Liver (tissue), 3 donors: ENCODE data around the gene SPTBN1.

Experiments
- EGR1 ChIP-seq, 2 donors: IDR thresholded peaks; 2 replicates each; pipeline ENCODE4 v1.6.1; 2016 to 2018; ENCODE audit warnings: antibody characterized with exemption in 2 of 2, low read depth in 2 of 2
- FOXA1 ChIP-seq: IDR thresholded peaks from 2 replicates; pipeline ENCODE4 v1.6.1; 2016; ENCODE audit warnings: antibody characterized with exemption
- HNF4G ChIP-seq: IDR thresholded peaks from 2 replicates; pipeline ENCODE4 v1.6.1; 2016; ENCODE audit warnings: antibody characterized with exemption
- JUND ChIP-seq, 2 donors: IDR thresholded peaks; 2 replicates each; pipeline ENCODE4 v1.6.1; 2016; ENCODE audit warnings: antibody characterized with exemption in 2 of 2
- NR2F2 ChIP-seq: IDR thresholded peaks from 2 replicates; pipeline ENCODE4 v1.6.1; 2016; ENCODE audit warnings: antibody characterized with exemption
- RAD21 ChIP-seq, 2 donors: IDR thresholded peaks; 2 replicates each; pipeline ENCODE4 v1.6.1; 2016; ENCODE audit warnings: antibody characterized with exemption in 2 of 2, mild to moderate bottlenecking in 2 of 2
- SP1 ChIP-seq: IDR thresholded peaks from 2 replicates; pipeline ENCODE4 v1.6.1; 2018; ENCODE audit warnings: antibody characterized with exemption, mild to moderate bottlenecking
- TAF1 ChIP-seq: conservative IDR thresholded peaks from 2 replicates; pipeline ENCODE4 v1.6.1; 2016; ENCODE audit warnings: antibody characterized with exemption, mild to moderate bottlenecking
- YY1 ChIP-seq: IDR thresholded peaks from 2 replicates; pipeline ENCODE4 v1.6.1; 2016; ENCODE audit warnings: antibody characterized with exemption, mild to moderate bottlenecking
- TF ChIP-seq, protein P1 (sequence below): fragments of 150-350 bp; IDR thresholded peaks from 2 replicates; pipeline ENCODE4 v1.5.1; 2017; ENCODE audit warnings: improper control_type of control experiment, low read depth, low read length; ENCODE audit not compliant: missing input control
- TF ChIP-seq, protein P2 (sequence below): IDR thresholded peaks from 2 replicates; pipeline ENCODE4 v1.6.1; 2016; ENCODE audit warnings: antibody characterized with exemption
- TF ChIP-seq, protein P3 (sequence below): IDR thresholded peaks from 2 replicates; pipeline ENCODE4 v1.6.1; 2016; ENCODE audit warnings: antibody characterized with exemption
- TF ChIP-seq, protein P4 (sequence below): IDR thresholded peaks from 2 replicates; pipeline ENCODE4 v1.6.1; 2016; ENCODE audit warnings: antibody characterized with exemption, mild to moderate bottlenecking
- donor health status: healthy.
- donor health status: healthy.

DNA sequence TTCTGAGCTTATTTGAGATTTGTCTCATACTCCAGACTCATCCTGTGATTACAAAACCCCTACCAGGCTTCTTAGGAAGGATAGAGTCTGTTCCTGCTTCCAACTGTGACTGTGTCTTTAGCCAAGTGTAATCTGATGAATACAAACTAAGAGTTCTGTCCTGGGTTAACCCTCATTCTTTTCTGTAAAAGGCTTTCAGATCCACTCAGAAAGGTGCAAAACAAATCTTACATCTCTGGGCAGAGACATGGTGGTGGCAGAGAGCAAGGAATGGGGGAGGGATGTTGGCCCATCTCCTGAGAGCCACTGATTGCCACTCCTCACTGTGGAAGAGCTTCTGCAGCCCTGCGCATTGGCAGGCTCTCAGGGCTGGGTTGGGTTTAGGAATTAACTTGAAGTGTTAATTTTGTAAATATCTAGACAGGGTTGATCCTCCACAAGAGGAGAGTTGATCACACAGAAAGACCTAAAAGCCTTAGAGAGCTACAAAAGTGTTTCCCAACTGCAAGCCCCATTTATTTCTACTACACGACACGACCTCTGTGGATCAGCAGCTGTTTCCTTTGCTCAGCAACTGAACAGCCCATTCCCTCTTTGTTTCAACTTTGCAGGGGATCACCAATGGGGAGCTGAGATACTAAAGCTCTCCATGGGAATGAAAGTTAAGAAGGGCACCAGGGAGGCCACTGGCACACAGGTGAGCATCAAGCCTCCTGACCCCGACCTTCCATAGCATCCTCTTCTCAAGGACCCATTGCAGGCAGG is 23.7 kb upstream of the SPTBN1 start:
- TF ChIP-seq, protein P1, sequence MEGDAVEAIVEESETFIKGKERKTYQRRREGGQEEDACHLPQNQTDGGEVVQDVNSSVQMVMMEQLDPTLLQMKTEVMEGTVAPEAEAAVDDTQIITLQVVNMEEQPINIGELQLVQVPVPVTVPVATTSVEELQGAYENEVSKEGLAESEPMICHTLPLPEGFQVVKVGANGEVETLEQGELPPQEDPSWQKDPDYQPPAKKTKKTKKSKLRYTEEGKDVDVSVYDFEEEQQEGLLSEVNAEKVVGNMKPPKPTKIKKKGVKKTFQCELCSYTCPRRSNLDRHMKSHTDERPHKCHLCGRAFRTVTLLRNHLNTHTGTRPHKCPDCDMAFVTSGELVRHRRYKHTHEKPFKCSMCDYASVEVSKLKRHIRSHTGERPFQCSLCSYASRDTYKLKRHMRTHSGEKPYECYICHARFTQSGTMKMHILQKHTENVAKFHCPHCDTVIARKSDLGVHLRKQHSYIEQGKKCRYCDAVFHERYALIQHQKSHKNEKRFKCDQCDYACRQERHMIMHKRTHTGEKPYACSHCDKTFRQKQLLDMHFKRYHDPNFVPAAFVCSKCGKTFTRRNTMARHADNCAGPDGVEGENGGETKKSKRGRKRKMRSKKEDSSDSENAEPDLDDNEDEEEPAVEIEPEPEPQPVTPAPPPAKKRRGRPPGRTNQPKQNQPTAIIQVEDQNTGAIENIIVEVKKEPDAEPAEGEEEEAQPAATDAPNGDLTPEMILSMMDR = no peak
- TF ChIP-seq SP1 (no peak), FOXA1 (no peak), TAF1 (no peak), YY1 (no peak), EGR1 (IDR thresholded peaks at IDR 0.05; ENCODE audit: low read depth in 2 of 2) (no peak), RAD21 (IDR thresholded peaks at IDR 0.05) (no peak), HNF4G (no peak), NR2F2 (no peak), JUND (IDR thresholded peaks at IDR 0.05) (no peak)
- TF ChIP-seq, protein P2, sequence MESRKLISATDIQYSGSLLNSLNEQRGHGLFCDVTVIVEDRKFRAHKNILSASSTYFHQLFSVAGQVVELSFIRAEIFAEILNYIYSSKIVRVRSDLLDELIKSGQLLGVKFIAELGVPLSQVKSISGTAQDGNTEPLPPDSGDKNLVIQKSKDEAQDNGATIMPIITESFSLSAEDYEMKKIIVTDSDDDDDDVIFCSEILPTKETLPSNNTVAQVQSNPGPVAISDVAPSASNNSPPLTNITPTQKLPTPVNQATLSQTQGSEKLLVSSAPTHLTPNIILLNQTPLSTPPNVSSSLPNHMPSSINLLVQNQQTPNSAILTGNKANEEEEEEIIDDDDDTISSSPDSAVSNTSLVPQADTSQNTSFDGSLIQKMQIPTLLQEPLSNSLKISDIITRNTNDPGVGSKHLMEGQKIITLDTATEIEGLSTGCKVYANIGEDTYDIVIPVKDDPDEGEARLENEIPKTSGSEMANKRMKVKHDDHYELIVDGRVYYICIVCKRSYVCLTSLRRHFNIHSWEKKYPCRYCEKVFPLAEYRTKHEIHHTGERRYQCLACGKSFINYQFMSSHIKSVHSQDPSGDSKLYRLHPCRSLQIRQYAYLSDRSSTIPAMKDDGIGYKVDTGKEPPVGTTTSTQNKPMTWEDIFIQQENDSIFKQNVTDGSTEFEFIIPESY = no peak
- TF ChIP-seq, protein P3, sequence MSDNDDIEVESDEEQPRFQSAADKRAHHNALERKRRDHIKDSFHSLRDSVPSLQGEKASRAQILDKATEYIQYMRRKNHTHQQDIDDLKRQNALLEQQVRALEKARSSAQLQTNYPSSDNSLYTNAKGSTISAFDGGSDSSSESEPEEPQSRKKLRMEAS = no peak
- TF ChIP-seq, protein P4, sequence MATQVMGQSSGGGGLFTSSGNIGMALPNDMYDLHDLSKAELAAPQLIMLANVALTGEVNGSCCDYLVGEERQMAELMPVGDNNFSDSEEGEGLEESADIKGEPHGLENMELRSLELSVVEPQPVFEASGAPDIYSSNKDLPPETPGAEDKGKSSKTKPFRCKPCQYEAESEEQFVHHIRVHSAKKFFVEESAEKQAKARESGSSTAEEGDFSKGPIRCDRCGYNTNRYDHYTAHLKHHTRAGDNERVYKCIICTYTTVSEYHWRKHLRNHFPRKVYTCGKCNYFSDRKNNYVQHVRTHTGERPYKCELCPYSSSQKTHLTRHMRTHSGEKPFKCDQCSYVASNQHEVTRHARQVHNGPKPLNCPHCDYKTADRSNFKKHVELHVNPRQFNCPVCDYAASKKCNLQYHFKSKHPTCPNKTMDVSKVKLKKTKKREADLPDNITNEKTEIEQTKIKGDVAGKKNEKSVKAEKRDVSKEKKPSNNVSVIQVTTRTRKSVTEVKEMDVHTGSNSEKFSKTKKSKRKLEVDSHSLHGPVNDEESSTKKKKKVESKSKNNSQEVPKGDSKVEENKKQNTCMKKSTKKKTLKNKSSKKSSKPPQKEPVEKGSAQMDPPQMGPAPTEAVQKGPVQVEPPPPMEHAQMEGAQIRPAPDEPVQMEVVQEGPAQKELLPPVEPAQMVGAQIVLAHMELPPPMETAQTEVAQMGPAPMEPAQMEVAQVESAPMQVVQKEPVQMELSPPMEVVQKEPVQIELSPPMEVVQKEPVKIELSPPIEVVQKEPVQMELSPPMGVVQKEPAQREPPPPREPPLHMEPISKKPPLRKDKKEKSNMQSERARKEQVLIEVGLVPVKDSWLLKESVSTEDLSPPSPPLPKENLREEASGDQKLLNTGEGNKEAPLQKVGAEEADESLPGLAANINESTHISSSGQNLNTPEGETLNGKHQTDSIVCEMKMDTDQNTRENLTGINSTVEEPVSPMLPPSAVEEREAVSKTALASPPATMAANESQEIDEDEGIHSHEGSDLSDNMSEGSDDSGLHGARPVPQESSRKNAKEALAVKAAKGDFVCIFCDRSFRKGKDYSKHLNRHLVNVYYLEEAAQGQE = no peak
